H9 (cell line): ENCODE results near the gene PCDHB10. TPM values are rescaled to one million over a fixed set of nuclear protein-coding genes. Genes with fewer than 3 reads are reported as not detected.
A peak's percentile ranks its signal among the peaks of the same experiment; 100 is the strongest.
"Not testable (repeated sequence)": the region's sequence is repeated elsewhere in the genome, so short reads cannot be mapped to it uniquely, and the experiment has no call there.

Experiments used
- DNase-seq: peaks from one replicate; pipeline ENCODE4 v3.0.0-alpha.2; 2017
- H2AFZ ChIP-seq: one replicate; pipeline ENCODE4 v1.6.1; 2013; ENCODE audit warnings: mild to moderate bottlenecking, low read length, control low read depth, moderate library complexity
- H2AK5ac ChIP-seq: 2 replicates; pipeline ENCODE4 v1.6.1; 2013; ENCODE audit warnings: low read length, control low read depth, mixed read lengths; ENCODE audit not compliant: insufficient read length
- H2BK120ac ChIP-seq: one replicate; pipeline ENCODE4 v1.6.1; 2013; ENCODE audit warnings: low read depth, mild to moderate bottlenecking, low read length, control low read depth, inconsistent platforms; ENCODE audit not compliant: poor library complexity, severe bottlenecking
- H2BK12ac ChIP-seq: 2 replicates; pipeline ENCODE4 v1.6.1; 2013; ENCODE audit warnings: low read length, control low read depth, mixed read lengths, low read depth; ENCODE audit not compliant: insufficient read length
- H2BK15ac ChIP-seq: 2 replicates; pipeline ENCODE4 v1.6.1; 2013; ENCODE audit warnings: low read depth, low read length, control low read depth
- H2BK20ac ChIP-seq: one replicate; pipeline ENCODE4 v1.6.1; 2013; ENCODE audit warnings: low read depth, mild to moderate bottlenecking, low read length, control low read depth, inconsistent platforms; ENCODE audit not compliant: poor library complexity, severe bottlenecking
- H2BK5ac ChIP-seq: 2 replicates; pipeline ENCODE4 v1.6.1; 2013; ENCODE audit warnings: low read length, control low read depth, mixed read lengths; ENCODE audit not compliant: insufficient read length
- H3K14ac ChIP-seq: 2 replicates; pipeline ENCODE4 v1.6.1; 2013; ENCODE audit warnings: low read length, control low read depth; ENCODE audit not compliant: insufficient read depth
- H3K18ac ChIP-seq: 2 replicates; pipeline ENCODE4 v1.6.1; 2013; ENCODE audit warnings: low read depth, mild to moderate bottlenecking, mixed read lengths, low read length, control low read depth; ENCODE audit not compliant: insufficient read length
- H3K23ac ChIP-seq: 2 replicates; pipeline ENCODE4 v1.6.1; 2013; ENCODE audit warnings: low read length, control low read depth, mixed read lengths, low read depth; ENCODE audit not compliant: insufficient read length
- H3K23me2 ChIP-seq: 2 replicates; pipeline ENCODE4 v1.6.1; 2013; ENCODE audit warnings: low read depth, mild to moderate bottlenecking, mixed read lengths, low read length, control low read depth; ENCODE audit not compliant: insufficient read length, poor library complexity, severe bottlenecking
- H3K27ac ChIP-seq: 2 replicates; pipeline ENCODE4 v1.5.1; 2013; ENCODE audit warnings: low read length, control low read depth, mixed read lengths, low read depth; ENCODE audit not compliant: insufficient read length
- H3K27me3 ChIP-seq: 2 replicates; pipeline ENCODE4 v1.6.1; 2013; ENCODE audit warnings: low read length, control low read depth, inconsistent platforms; ENCODE audit not compliant: insufficient read depth
- H3K4ac ChIP-seq: 2 replicates; pipeline ENCODE4 v1.6.1; 2013; ENCODE audit warnings: low read depth, mild to moderate bottlenecking, control low read depth, inconsistent platforms, low read length, moderate library complexity
- H3K4me1 ChIP-seq: 2 replicates; pipeline ENCODE4 v1.6.1; 2013; ENCODE audit warnings: low read length, control low read depth, inconsistent platforms; ENCODE audit not compliant: insufficient read depth
- H3K4me2 ChIP-seq: 2 replicates; pipeline ENCODE4 v1.6.1; 2013; ENCODE audit warnings: low read length, control low read depth, mixed read lengths; ENCODE audit not compliant: insufficient read length, insufficient read depth
- H3K56ac ChIP-seq: 2 replicates; pipeline ENCODE4 v1.6.1; 2013; ENCODE audit warnings: low read depth, mild to moderate bottlenecking, mixed read lengths, low read length, control low read depth; ENCODE audit not compliant: insufficient read length
- H3K79me1 ChIP-seq: 2 replicates; pipeline ENCODE4 v1.6.1; 2013; ENCODE audit warnings: low read depth, mild to moderate bottlenecking, moderate library complexity, low read length, control low read depth, inconsistent platforms; ENCODE audit not compliant: insufficient read depth, poor library complexity, severe bottlenecking
- H3K79me2 ChIP-seq: 2 replicates; pipeline ENCODE4 v1.6.1; 2013; ENCODE audit warnings: low read length, control low read depth, inconsistent platforms; ENCODE audit not compliant: insufficient read depth
- H3K9ac ChIP-seq: 2 replicates; pipeline ENCODE4 v1.6.1; 2013; ENCODE audit warnings: low read length, control low read depth, mixed read lengths; ENCODE audit not compliant: insufficient read length; ENCODE audit errors: extremely low read depth
- H3K9me3 ChIP-seq: one replicate; pipeline ENCODE4 v1.6.1; 2013; ENCODE audit warnings: low read depth, low read length, inconsistent platforms; ENCODE audit not compliant: control insufficient read depth
- H3T11ph ChIP-seq: one replicate; pipeline ENCODE4 v1.6.1; 2013; ENCODE audit warnings: mild to moderate bottlenecking, low read length, control low read depth, inconsistent platforms
- H4K20me1 ChIP-seq: one replicate; pipeline ENCODE4 v1.6.1; 2013; ENCODE audit not compliant: control insufficient read depth, insufficient read length, insufficient read depth
- H4K5ac ChIP-seq: 2 replicates; pipeline ENCODE4 v1.6.1; 2013; ENCODE audit warnings: low read depth, mild to moderate bottlenecking, mixed read lengths, low read length, control low read depth; ENCODE audit not compliant: insufficient read length
- H4K8ac ChIP-seq: replicated peaks from 2 replicates; pipeline ENCODE4 v1.6.1; 2013; ENCODE audit warnings: low read length, control low read depth, mixed read lengths, low read depth; ENCODE audit not compliant: insufficient read length
- H4K91ac ChIP-seq: 2 replicates; pipeline ENCODE4 v1.6.1; 2013; ENCODE audit warnings: low read depth, mild to moderate bottlenecking, moderate library complexity, mixed read lengths, low read length, control low read depth; ENCODE audit not compliant: insufficient read length
- H3K27ac Mint-ChIP-seq, 3 experiments: 2 replicates in 2 of 3; 3 replicates in 1 of 3; pipeline ENCODE4 v1.8.0; 2020 to 2021; ENCODE audit warnings: mixed read lengths in 3 of 3, mild to moderate bottlenecking in 1 of 3, moderate library complexity in 1 of 3
- H3K27me3 Mint-ChIP-seq: 2 replicates; pipeline ENCODE4 v1.8.0; 2021; ENCODE audit warnings: low read depth, mild to moderate bottlenecking, moderate library complexity, mixed read lengths
- H3K36me3 Mint-ChIP-seq, 3 experiments: 2 replicates in 2 of 3; 3 replicates in 1 of 3; pipeline ENCODE4 v1.8.0; 2020 to 2021; ENCODE audit warnings: low read depth in 3 of 3, mixed read lengths in 3 of 3; ENCODE audit not compliant: insufficient read depth in 1 of 3
- H3K4me1 Mint-ChIP-seq, 2 experiments: 2 replicates each; pipeline ENCODE4 v1.8.0; 2020; ENCODE audit warnings: mixed read lengths in 2 of 2
- H3K4me3 Mint-ChIP-seq, 2 experiments: 2 replicates in 1 of 2; 3 replicates in 1 of 2; pipeline ENCODE4 v1.8.0; 2020 to 2021; ENCODE audit warnings: mild to moderate bottlenecking in 2 of 2, mixed read lengths in 2 of 2, moderate library complexity in 1 of 2
- H3K9me3 Mint-ChIP-seq, 2 experiments: 2 replicates in 1 of 2; 3 replicates in 1 of 2; pipeline ENCODE4 v1.8.0; 2020; ENCODE audit warnings: mild to moderate bottlenecking in 2 of 2, mixed read lengths in 2 of 2, moderate library complexity in 1 of 2
- WGBS: extraction: QIAGEN DNeasy Blood & Tissue Kit; methylation state at CpG from one replicate; pipeline ENCODE4 v1.1.7; 2013; ENCODE audit warnings: missing lambda C conversion rate, low lambda C conversion rate, mixed read lengths; ENCODE audit not compliant: insufficient read length; ENCODE audit errors: extremely low coverage; 5-methylcytosine and 5-hydroxymethylcytosine counted together
- total RNA-seq: library from RNA; stranded (reverse); gene quantifications from 2 replicates; pipeline ENCODE4 v1.2.1, GENCODE V29; 2021
- TF ChIP-seq, protein P1 (sequence below): fragments of 200-600 bp; sonication (generic); conservative IDR thresholded peaks from 3 replicates; pipeline ENCODE4 v1.8.0; 2021; ENCODE audit warnings: antibody characterized with exemption, mild to moderate bottlenecking

Gene PCDHB10
- total RNA-seq, 1 experiment from 2014 or later, result 1.6 TPM

DNA sequence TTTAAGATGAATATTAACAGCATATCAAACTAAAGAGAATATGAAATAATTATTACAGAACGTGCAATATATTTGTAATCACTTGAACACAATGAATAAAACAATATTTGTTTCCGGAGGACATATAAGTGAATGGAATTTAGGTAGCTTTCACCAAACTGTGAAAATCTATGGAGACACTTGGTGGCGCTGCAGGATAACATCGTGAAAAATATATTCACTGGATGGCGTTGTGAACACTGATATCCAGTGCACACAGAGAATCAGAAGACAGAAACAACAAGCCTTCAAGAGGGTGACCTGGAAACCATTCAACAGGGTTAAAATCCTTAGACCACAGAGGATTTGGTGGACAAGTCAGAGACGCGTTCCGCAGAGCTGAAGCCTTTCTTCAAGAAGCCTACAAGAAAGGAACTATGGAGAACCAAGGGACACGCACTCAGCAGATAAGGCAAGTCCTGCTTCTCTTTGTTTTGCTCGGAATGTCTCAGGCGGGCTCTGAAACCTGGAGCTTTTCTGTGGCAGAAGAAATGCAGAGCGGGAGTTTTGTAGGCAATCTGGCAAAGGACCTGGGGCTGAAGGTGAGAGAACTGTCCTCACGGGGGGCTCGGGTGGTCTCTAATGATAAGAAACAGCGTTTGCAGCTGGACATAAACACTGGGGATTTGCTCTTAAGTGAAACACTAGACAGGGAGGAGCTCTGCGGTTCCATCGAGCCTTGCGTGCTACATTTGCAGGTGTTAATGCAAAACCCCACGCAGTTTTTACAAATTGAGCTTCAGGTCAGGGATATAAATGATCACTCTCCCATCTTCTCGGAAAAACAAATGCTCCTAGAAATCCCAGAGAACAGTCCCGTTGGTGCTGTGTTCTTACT, 7.4 kb downstream of the PCDHB10 start, which contains the start of gene PCDHB11:
Gene PCDHB11, plus strand, starts transcription at position 269 of the 877 bp plus-strand sequence. Its CDS starts 148 bp downstream, at position 417.
- H3K27ac Mint-ChIP-seq, result peak within 1 kb of the TSS in 1 of 3 experiments; percentile 90; a peak in 2 of 7 replicates

GRCh38 chr5:141201126-141201525, 9.0 kb downstream of the PCDHB10 start:
- H3K27ac ChIP-seq, DNase-seq, H2BK15ac ChIP-seq, H3K18ac ChIP-seq, H3K27ac Mint-ChIP-seq, H4K20me1 ChIP-seq, H3K4me1 Mint-ChIP-seq, H2BK120ac ChIP-seq, H2BK5ac ChIP-seq, H3K4me3 Mint-ChIP-seq, H4K5ac ChIP-seq, H3K23me2 ChIP-seq, H3K9me3 ChIP-seq, H4K91ac ChIP-seq, H3K23ac ChIP-seq, H3K27me3 ChIP-seq, H2AK5ac ChIP-seq, H3K79me1 ChIP-seq, H3K4me2 ChIP-seq, H2AFZ ChIP-seq, H3K4ac ChIP-seq, H2BK12ac ChIP-seq, H3K56ac ChIP-seq, H3T11ph ChIP-seq, H3K79me2 ChIP-seq, H4K8ac ChIP-seq, H3K4me1 ChIP-seq, H3K27me3 Mint-ChIP-seq, H3K9ac ChIP-seq, H2BK20ac ChIP-seq, H3K14ac ChIP-seq: not testable (repeated sequence)
- Mint-ChIP-seq H3K9me3 (peaks cover 26 to 31% of the 10 kb centered on the region in 2 experiments), H3K36me3 (peaks cover 7 to 21% (median 7%) of the 10 kb centered on the region in 3 experiments; a peak in 6 of 7 replicates)
- WGBS, result no CpG with 5 or more reads among the region's 38 CpGs

More for the DNA sequence above, 7.4 kb downstream of the PCDHB10 start, which contains the start of gene PCDHB11:
- Histone ChIP-seq H3K9ac (no peak within 1 kb of the TSS), H4K91ac (no peak within 1 kb of the TSS), H2AFZ (peak within 1 kb of the TSS; percentile 7), H2BK20ac (no peak within 1 kb of the TSS), H3K56ac (no peak within 1 kb of the TSS), H3K23ac (no peak within 1 kb of the TSS), H3K79me2 (no peaks in the 10 kb centered on the region), H3K27ac (no peak within 1 kb of the TSS), H2BK120ac (no peak within 1 kb of the TSS), H3K4ac (no peak within 1 kb of the TSS), H3K4me2 (no peak within 1 kb of the TSS), H3K14ac (no peak within 1 kb of the TSS), H3K4me1 (no peaks in the 10 kb centered on the region), H3K18ac (no peak within 1 kb of the TSS), H3K9me3 (no peaks in the 10 kb centered on the region), H3T11ph (no peak within 1 kb of the TSS), H4K5ac (no peak within 1 kb of the TSS), H4K8ac (no peak within 1 kb of the TSS), H4K20me1 (no peaks in the 10 kb centered on the region), H3K23me2 (no peaks in the 10 kb centered on the region), H3K79me1 (no peaks in the 10 kb centered on the region), H2BK15ac (no peak within 1 kb of the TSS), H2BK5ac (no peak within 1 kb of the TSS), H3K27me3 (no peaks in the 10 kb centered on the region), H2AK5ac (no peak within 1 kb of the TSS), H2BK12ac (no peak within 1 kb of the TSS)
- Mint-ChIP-seq H3K9me3 (peaks cover 31 to 36% of the 10 kb centered on the region in 2 experiments), H3K27me3 (peaks cover 2% of the 10 kb centered on the region; the same call in 1 of the 2 replicates), H3K36me3 (peaks cover 7 to 23% (median 8%) of the 10 kb centered on the region in 3 experiments; a peak in 6 of 7 replicates), H3K4me1 (peaks cover 0 to 7% of the 10 kb centered on the region in 2 experiments; a peak in 1 of 4 replicates), H3K4me3 (peak within 1 kb of the TSS; percentile 49 to 64; a peak in 3 of 5 replicates)
- no CpG with 5 or more reads among the region's 21 CpGs for WGBS
- no peak for DNase-seq
- TF ChIP-seq, protein P1, sequence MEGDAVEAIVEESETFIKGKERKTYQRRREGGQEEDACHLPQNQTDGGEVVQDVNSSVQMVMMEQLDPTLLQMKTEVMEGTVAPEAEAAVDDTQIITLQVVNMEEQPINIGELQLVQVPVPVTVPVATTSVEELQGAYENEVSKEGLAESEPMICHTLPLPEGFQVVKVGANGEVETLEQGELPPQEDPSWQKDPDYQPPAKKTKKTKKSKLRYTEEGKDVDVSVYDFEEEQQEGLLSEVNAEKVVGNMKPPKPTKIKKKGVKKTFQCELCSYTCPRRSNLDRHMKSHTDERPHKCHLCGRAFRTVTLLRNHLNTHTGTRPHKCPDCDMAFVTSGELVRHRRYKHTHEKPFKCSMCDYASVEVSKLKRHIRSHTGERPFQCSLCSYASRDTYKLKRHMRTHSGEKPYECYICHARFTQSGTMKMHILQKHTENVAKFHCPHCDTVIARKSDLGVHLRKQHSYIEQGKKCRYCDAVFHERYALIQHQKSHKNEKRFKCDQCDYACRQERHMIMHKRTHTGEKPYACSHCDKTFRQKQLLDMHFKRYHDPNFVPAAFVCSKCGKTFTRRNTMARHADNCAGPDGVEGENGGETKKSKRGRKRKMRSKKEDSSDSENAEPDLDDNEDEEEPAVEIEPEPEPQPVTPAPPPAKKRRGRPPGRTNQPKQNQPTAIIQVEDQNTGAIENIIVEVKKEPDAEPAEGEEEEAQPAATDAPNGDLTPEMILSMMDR, result peak; percentile 79
